HepG2 (cell line): ENCODE data around the gene CD2AP. TPM values are rescaled to one million over a fixed set of nuclear protein-coding genes. Genes with fewer than 3 reads are reported as not detected.
A peak's percentile ranks its signal among the peaks of the same experiment; 100 is the strongest.

Experiments
- EP300 ChIP-seq, 3 experiments: sonication (generic) in 1 of 3; formaldehyde crosslinking in 1 of 3; IDR thresholded peaks; 2 replicates each; pipeline versions ENCODE4 v1.5.1 to v1.6.1; 2011 to 2020; ENCODE audit warnings: low read depth in 2 of 3, low read length in 2 of 3, borderline replicate concordance in 1 of 3, improper control_type of control experiment in 1 of 3, mild to moderate bottlenecking in 1 of 3, missing genetic modification reagents in 1 of 3, moderate library complexity in 1 of 3
- KAT8 ChIP-seq: IDR thresholded peaks from 2 replicates; pipeline ENCODE4 v1.6.1; 2016; ENCODE audit warnings: missing genetic modification reagents, missing compliant biosample characterization
- KIAA2018 ChIP-seq: sonication (generic); formaldehyde crosslinking; IDR thresholded peaks from 2 replicates; pipeline ENCODE4 v1.5.0; 2020; ENCODE audit warnings: mild to moderate bottlenecking, missing genetic modification reagents, borderline replicate concordance
- MAFG ChIP-seq: sonication (generic); formaldehyde crosslinking; IDR thresholded peaks from 2 replicates; pipeline ENCODE4 v1.5.1; 2020; ENCODE audit warnings: mild to moderate bottlenecking, missing genetic modification reagents
- NRL ChIP-seq: sonication (generic); formaldehyde crosslinking; IDR thresholded peaks from 2 replicates; pipeline ENCODE4 v1.5.0; 2020; ENCODE audit warnings: missing genetic modification reagents, mild to moderate bottlenecking, moderate library complexity, borderline replicate concordance
- PHF8 ChIP-seq: sonication (generic); formaldehyde crosslinking; IDR thresholded peaks from 2 replicates; pipeline ENCODE4 v1.5.0; 2020; ENCODE audit warnings: missing genetic modification reagents
- ZMYM4 ChIP-seq: sonication (generic); formaldehyde crosslinking; IDR thresholded peaks from 2 replicates; pipeline ENCODE4 v1.8.1; 2023; ENCODE audit warnings: mild to moderate bottlenecking, missing genetic modification reagents
- ZNF224 ChIP-seq: sonication (generic); formaldehyde crosslinking; IDR thresholded peaks from 2 replicates; pipeline ENCODE4 v1.5.0; 2020; ENCODE audit warnings: mild to moderate bottlenecking, missing genetic modification reagents
- ZNF264 ChIP-seq: sonication (generic); formaldehyde crosslinking; IDR thresholded peaks from 2 replicates; pipeline ENCODE4 v1.4.0; 2020; ENCODE audit warnings: missing genetic modification reagents
- ZNF432 ChIP-seq: sonication (generic); formaldehyde crosslinking; IDR thresholded peaks from 2 replicates; pipeline ENCODE4 v1.5.0; 2020; ENCODE audit warnings: missing genetic modification reagents, mild to moderate bottlenecking, borderline replicate concordance
- ZNF652 ChIP-seq: IDR thresholded peaks from 2 replicates; pipeline ENCODE4 v1.6.1; 2016; ENCODE audit warnings: low read depth, borderline replicate concordance
- ZNF670 ChIP-seq: sonication (generic); formaldehyde crosslinking; IDR thresholded peaks from 2 replicates; pipeline ENCODE4 v1.8.0; 2022; ENCODE audit warnings: mild to moderate bottlenecking, missing genetic modification reagents, borderline replicate concordance
- polyA plus RNA-seq, 8 experiments: library from polyadenylated mRNA; depleted of rRNA in 3 of 8; stranded (reverse) in 7 of 8; unstranded in 1 of 8; fragments of >200 nt; fragmentation: Illumina TruSeq in 4 of 8; extraction: Trizol in 4 of 8; gene quantifications; 2 replicates each; pipeline versions ENCODE4 v1.2.1 to v1.2.3, GENCODE V29; 2011 to 2016; ENCODE audit warnings: low read depth in 4 of 8, missing spikeins in 1 of 8, mixed read lengths in 1 of 8; ENCODE audit not compliant: insufficient read depth in 1 of 8
- total RNA-seq, 5 experiments: library from RNA; depleted of rRNA; stranded (reverse); fragments of >200 nt; fragmentation: Illumina TruSeq; extraction: Trizol; gene quantifications; 2 replicates each; pipeline ENCODE4 v1.2.3, GENCODE V29; 2016; ENCODE audit warnings: low read depth in 1 of 5
- TF ChIP-seq, protein P1 (sequence below): sonication (generic); formaldehyde crosslinking; IDR thresholded peaks from 2 replicates; pipeline ENCODE4 v1.4.0; 2020; ENCODE audit warnings: missing genetic modification reagents, borderline replicate concordance
- TF ChIP-seq, protein P2 (sequence below): sonication (generic); formaldehyde crosslinking; IDR thresholded peaks from 2 replicates; pipeline ENCODE4 v1.4.0; 2020; ENCODE audit warnings: missing genetic modification reagents

Gene CD2AP
- total and polyA plus RNA-seq, 2 of the 13 experiments (the other 11 are each of a cell fraction or from before 2014, with no cell fraction given): 8.6 to 31.9 TPM

GRCh38 chr6:47477497-47478232 lies at the start of gene CD2AP (continued):
- no peak for TF ChIP-seq KIAA2018
- TF ChIP-seq ZNF264 (CRISPR knock-in tag): peak; percentile 48; the same call in 1 of the 2 replicates
- TF ChIP-seq NRL: no peak; the same call in 1 of the 2 replicates
- TF ChIP-seq EP300 (IDR thresholded peaks at IDR 0.05; ENCODE audit: low read depth in 2 of 2, low read length in 2 of 2): no peak; a peak in 1 of 4 replicates
- TF ChIP-seq EP300 (CRISPR knock-in tag; IDR thresholded peaks at IDR 0.05; ENCODE audit: borderline replicate concordance): no peak
- TF ChIP-seq ZNF670: peak; percentile 84; the same call in 1 of the 2 replicates
- peak; percentile 28; the same call in 1 of the 2 replicates for TF ChIP-seq ZNF224 (CRISPR knock-in tag)
- TF ChIP-seq KAT8 (CRISPR knock-in tag): peak; percentile 75
- TF ChIP-seq PHF8 (CRISPR knock-in tag): peak; percentile 99
- TF ChIP-seq, protein P1, sequence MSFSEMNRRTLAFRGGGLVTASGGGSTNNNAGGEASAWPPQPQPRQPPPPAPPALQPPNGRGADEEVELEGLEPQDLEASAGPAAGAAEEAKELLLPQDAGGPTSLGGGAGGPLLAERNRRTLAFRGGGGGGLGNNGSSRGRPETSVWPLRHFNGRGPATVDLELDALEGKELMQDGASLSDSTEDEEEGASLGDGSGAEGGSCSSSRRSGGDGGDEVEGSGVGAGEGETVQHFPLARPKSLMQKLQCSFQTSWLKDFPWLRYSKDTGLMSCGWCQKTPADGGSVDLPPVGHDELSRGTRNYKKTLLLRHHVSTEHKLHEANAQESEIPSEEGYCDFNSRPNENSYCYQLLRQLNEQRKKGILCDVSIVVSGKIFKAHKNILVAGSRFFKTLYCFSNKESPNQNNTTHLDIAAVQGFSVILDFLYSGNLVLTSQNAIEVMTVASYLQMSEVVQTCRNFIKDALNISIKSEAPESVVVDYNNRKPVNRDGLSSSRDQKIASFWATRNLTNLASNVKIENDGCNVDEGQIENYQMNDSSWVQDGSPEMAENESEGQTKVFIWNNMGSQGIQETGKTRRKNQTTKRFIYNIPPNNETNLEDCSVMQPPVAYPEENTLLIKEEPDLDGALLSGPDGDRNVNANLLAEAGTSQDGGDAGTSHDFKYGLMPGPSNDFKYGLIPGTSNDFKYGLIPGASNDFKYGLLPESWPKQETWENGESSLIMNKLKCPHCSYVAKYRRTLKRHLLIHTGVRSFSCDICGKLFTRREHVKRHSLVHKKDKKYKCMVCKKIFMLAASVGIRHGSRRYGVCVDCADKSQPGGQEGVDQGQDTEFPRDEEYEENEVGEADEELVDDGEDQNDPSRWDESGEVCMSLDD: no peak
- TF ChIP-seq ZNF432 (CRISPR knock-in tag): no peak
- peak; percentile 96 for TF ChIP-seq ZMYM4
- TF ChIP-seq, protein P2, sequence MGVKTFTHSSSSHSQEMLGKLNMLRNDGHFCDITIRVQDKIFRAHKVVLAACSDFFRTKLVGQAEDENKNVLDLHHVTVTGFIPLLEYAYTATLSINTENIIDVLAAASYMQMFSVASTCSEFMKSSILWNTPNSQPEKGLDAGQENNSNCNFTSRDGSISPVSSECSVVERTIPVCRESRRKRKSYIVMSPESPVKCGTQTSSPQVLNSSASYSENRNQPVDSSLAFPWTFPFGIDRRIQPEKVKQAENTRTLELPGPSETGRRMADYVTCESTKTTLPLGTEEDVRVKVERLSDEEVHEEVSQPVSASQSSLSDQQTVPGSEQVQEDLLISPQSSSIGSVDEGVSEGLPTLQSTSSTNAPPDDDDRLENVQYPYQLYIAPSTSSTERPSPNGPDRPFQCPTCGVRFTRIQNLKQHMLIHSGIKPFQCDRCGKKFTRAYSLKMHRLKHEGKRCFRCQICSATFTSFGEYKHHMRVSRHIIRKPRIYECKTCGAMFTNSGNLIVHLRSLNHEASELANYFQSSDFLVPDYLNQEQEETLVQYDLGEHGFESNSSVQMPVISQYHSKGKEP (CRISPR knock-in tag): 0 out of 2 replicates have a peak, but pooled peaks have one; percentile 8
- peak; percentile 58; the same call in 1 of the 2 replicates for TF ChIP-seq MAFG (CRISPR knock-in tag)
- no peak for TF ChIP-seq ZNF652 (CRISPR knock-in tag)
